Measurements from ENCODE around the gene BRPF3. TPM values are rescaled to one million over a fixed set of nuclear protein-coding genes. Genes with fewer than 3 reads are reported as not detected.

The BRPF3 gene
- total RNA-seq, 1 experiment from 2014 or later = 41.4 TPM

DNA sequence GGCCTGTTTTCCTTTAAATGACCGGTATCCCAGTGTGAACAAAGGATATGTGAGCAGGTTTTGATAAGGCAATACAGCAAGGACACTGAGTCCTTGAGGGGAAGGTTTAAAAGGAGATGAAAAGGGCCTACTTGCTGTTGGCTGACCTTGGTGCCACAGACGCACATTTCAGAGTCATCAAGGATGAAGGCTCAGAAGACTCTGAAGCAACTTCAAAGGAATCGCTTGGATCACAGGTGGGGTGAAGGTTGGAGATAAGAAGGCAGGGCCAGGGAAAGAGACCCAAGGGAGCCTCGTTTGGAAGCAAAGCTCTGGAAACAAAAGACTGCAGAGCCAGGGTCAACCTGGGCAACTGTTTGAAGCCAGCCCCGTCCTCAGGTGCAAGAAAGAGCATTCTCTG, 43.2 kb downstream of the BRPF3 start:
- no peaks in the 10 kb centered on the region for H3K9me3 ChIP-seq
- H3K4me1 ChIP-seq = peaks cover 10% of the 10 kb centered on the region
- H3K27me3 ChIP-seq (replicated peaks; ENCODE audit: control insufficient read depth, insufficient read depth, low read length) = no peaks in the 10 kb centered on the region
- H3K4me3 ChIP-seq (ENCODE audit: low read depth, low read length) = no peak overlapping the region
- DNase-seq = no peak
- no TSS peak for BruUV-seq (replicated peaks)
- H3K4me3 Mint-ChIP-seq (ENCODE audit: unreplicated experiment) = no peak overlapping the region
- H3K36me3 Mint-ChIP-seq (ENCODE audit: insufficient read depth, unreplicated experiment) = peaks cover 1% of the 10 kb centered on the region
- H3K27me3 Mint-ChIP-seq (ENCODE audit: insufficient read depth, unreplicated experiment) = no peaks in the 10 kb centered on the region
- intact Hi-C loops (cut with micrococcal nuclease; ENCODE audit: unreplicated experiment) = no loop called here
- H3K27ac Mint-ChIP-seq (ENCODE audit: unreplicated experiment) = no peak overlapping the region
- H3K9me3 Mint-ChIP-seq (ENCODE audit: unreplicated experiment) = no peaks in the 10 kb centered on the region
- TF ChIP-seq, protein P1, sequence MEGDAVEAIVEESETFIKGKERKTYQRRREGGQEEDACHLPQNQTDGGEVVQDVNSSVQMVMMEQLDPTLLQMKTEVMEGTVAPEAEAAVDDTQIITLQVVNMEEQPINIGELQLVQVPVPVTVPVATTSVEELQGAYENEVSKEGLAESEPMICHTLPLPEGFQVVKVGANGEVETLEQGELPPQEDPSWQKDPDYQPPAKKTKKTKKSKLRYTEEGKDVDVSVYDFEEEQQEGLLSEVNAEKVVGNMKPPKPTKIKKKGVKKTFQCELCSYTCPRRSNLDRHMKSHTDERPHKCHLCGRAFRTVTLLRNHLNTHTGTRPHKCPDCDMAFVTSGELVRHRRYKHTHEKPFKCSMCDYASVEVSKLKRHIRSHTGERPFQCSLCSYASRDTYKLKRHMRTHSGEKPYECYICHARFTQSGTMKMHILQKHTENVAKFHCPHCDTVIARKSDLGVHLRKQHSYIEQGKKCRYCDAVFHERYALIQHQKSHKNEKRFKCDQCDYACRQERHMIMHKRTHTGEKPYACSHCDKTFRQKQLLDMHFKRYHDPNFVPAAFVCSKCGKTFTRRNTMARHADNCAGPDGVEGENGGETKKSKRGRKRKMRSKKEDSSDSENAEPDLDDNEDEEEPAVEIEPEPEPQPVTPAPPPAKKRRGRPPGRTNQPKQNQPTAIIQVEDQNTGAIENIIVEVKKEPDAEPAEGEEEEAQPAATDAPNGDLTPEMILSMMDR (IDR thresholded peaks at IDR 0.05; ENCODE audit: insufficient read depth in 1 of 2, low read depth in 1 of 2, low read length in 1 of 2, severe bottlenecking in 1 of 2, unreplicated experiment in 1 of 2) = no peak
- ChIA-PET POLR2A (no interaction called here), CTCF (interaction anchor here (0.6 kb wide), 1 partner anchor 101 kb away, joined by 3 read pairs; no protein-coding TSS in a partner anchor)
- H3K36me3 ChIP-seq (ENCODE audit: control insufficient read depth, insufficient read depth, low read length) = no peaks in the 10 kb centered on the region
- H3K4me1 Mint-ChIP-seq (ENCODE audit: low read depth, unreplicated experiment) = peaks cover 33% of the 10 kb centered on the region

DNA sequence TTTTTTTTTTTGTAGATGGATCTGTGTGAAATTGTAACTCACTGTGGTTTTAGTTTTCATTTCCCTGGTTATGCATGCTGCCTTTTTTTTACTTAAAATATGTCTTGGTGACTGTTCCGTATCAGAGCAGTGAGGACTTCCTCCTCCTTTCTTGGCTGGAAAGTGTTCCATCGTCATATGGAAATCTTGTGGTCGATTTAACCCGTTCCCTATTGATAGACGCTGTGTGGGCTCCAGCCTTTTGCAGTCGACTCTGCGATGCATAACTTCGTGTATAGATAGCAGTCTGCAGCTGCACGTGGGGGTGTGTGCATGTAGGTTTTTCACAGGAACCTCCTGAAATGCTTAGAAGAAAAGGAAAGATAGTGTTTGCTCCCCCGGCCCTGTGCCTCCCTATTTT, 45.2 kb downstream of the BRPF3 start:
- no peaks in the 10 kb centered on the region for H3K9me3 Mint-ChIP-seq (ENCODE audit: unreplicated experiment)
- no TSS peak for BruUV-seq (replicated peaks)
- H3K4me3 Mint-ChIP-seq (ENCODE audit: unreplicated experiment) = no peak overlapping the region
- Histone ChIP-seq H3K4me1 (peaks cover 19% of the 10 kb centered on the region), H3K4me3 (ENCODE audit: low read depth, low read length) (no peak overlapping the region), H3K9me3 (no peaks in the 10 kb centered on the region), H3K36me3 (ENCODE audit: control insufficient read depth, insufficient read depth, low read length) (no peaks in the 10 kb centered on the region), H3K27me3 (replicated peaks; ENCODE audit: control insufficient read depth, insufficient read depth, low read length) (no peaks in the 10 kb centered on the region)
- peaks cover 35% of the 10 kb centered on the region for H3K4me1 Mint-ChIP-seq (ENCODE audit: low read depth, unreplicated experiment)
- no peak for DNase-seq
- H3K36me3 Mint-ChIP-seq (ENCODE audit: insufficient read depth, unreplicated experiment) = no peaks in the 10 kb centered on the region
- intact Hi-C loops (cut with micrococcal nuclease; ENCODE audit: unreplicated experiment) = no loop called here
- no peak overlapping the region for H3K27ac Mint-ChIP-seq (ENCODE audit: unreplicated experiment)
- ChIA-PET POLR2A (no interaction called here), CTCF (no interaction called here)
- no peaks in the 10 kb centered on the region for H3K27me3 Mint-ChIP-seq (ENCODE audit: insufficient read depth, unreplicated experiment)
- TF ChIP-seq, protein P1 (IDR thresholded peaks at IDR 0.05; ENCODE audit: insufficient read depth in 1 of 2, low read depth in 1 of 2, low read length in 1 of 2, severe bottlenecking in 1 of 2, unreplicated experiment in 1 of 2) = no peak

DNA sequence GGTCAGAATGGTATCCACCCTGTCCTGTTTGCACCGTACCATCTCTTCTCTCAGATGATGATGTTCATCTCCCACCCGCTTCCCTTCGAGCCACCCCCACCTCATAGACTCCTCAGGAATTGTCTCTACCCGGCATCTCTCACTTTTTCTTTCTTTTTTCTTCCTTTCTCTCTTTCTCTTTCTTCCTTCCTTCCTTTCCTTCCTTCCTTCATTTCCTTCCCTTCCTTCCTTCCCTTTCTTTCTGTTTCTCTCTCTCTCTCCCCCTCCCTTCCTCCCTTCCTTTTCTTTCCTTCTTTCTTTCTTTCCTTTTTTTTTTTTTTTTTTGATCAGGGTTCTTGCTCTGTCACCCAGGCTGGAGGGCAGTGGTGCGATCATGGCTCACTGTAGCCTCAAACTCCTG, 45.6 kb downstream of the BRPF3 start:
- ChIA-PET CTCF (interaction anchor here (0.7 kb wide), 1 partner anchor 526 kb away, joined by 3 read pairs; no protein-coding TSS in a partner anchor), POLR2A (no interaction called here)

More for the DNA sequence above, 45.6 kb downstream of the BRPF3 start:
- Histone ChIP-seq H3K27me3 (replicated peaks; ENCODE audit: control insufficient read depth, insufficient read depth, low read length) (no peaks in the 10 kb centered on the region), H3K9me3 (no peaks in the 10 kb centered on the region), H3K36me3 (ENCODE audit: control insufficient read depth, insufficient read depth, low read length) (no peaks in the 10 kb centered on the region), H3K4me1 (peaks cover 19% of the 10 kb centered on the region), H3K4me3 (ENCODE audit: low read depth, low read length) (no peak overlapping the region)
- Mint-ChIP-seq H3K27me3 (ENCODE audit: insufficient read depth, unreplicated experiment) (no peaks in the 10 kb centered on the region), H3K9me3 (ENCODE audit: unreplicated experiment) (no peaks in the 10 kb centered on the region), H3K4me1 (ENCODE audit: low read depth, unreplicated experiment) (peaks cover 39% of the 10 kb centered on the region), H3K27ac (ENCODE audit: unreplicated experiment) (no peak overlapping the region), H3K4me3 (ENCODE audit: unreplicated experiment) (no peak overlapping the region), H3K36me3 (ENCODE audit: insufficient read depth, unreplicated experiment) (no peaks in the 10 kb centered on the region)
- BruUV-seq (replicated peaks) = no TSS peak
- TF ChIP-seq, protein P1 (IDR thresholded peaks at IDR 0.05; ENCODE audit: insufficient read depth in 1 of 2, low read depth in 1 of 2, low read length in 1 of 2, severe bottlenecking in 1 of 2, unreplicated experiment in 1 of 2) = no peak
- intact Hi-C loops (cut with micrococcal nuclease; ENCODE audit: unreplicated experiment) = no loop called here
- DNase-seq = no peak
